Thyroid gland (tissue), 4 donors: ENCODE data around the gene DNAH11.

ENCODE experiments used
- CTCF ChIP-seq, 6 experiments: fragments of 200-600 bp in 3 of 6; fragments of 450-650 bp in 3 of 6; sonication (generic) in 3 of 6; IDR thresholded peaks; one replicate each; pipeline ENCODE4 v1.5.1; 2016 to 2019; ENCODE audit warnings: antibody characterized with exemption in 6 of 6, mild to moderate bottlenecking in 2 of 6, inconsistent platforms in 1 of 6, moderate library complexity in 1 of 6
- POLR2A ChIP-seq, 2 donors: fragments of 450-650 bp; IDR thresholded peaks; one replicate each; pipeline ENCODE4 v1.6.1; 2017; ENCODE audit warnings: antibody characterized with exemption in 2 of 2, mild to moderate bottlenecking in 2 of 2, moderate library complexity in 1 of 2

GRCh38 chr7:21548491-21548890 is 5.7 kb downstream of the DNAH11 start:
- TF ChIP-seq CTCF (IDR thresholded peaks at IDR 0.05) (no peak), POLR2A (IDR thresholded peaks at IDR 0.05) (no peak)
